ENCODE measurements around the gene GTF2F2. TPM values are rescaled to one million over a fixed set of nuclear protein-coding genes. Genes with fewer than 3 reads are reported as not detected.
"Not testable (repeated sequence)": the region's sequence is repeated elsewhere in the genome, so short reads cannot be mapped to it uniquely, and the experiment has no call there.

Gene GTF2F2
- total RNA-seq, 2 experiments from 2014 or later = 15.3 to 15.5 TPM

GRCh38 chr13:45168555-45168930, 48.2 kb downstream of the GTF2F2 start:
- DNase-seq = no peak
- ChIA-PET POLR2A (no interaction called here), CTCF (no interaction called here)
- H3K27me3 Mint-ChIP-seq = no peaks in the 10 kb centered on the region
- no peak overlapping the region for H3K27ac Mint-ChIP-seq
- no peaks in the 10 kb centered on the region for H3K9me3 Mint-ChIP-seq
- no peak overlapping the region for H3K4me3 Mint-ChIP-seq
- no peaks in the 10 kb centered on the region for H3K4me1 Mint-ChIP-seq
- H3K36me3 Mint-ChIP-seq (ENCODE audit: low read depth) = peaks cover 18% of the 10 kb centered on the region

GRCh38 chr13:45174478-45174877, 54.2 kb downstream of the GTF2F2 start:
- H3K36me3 Mint-ChIP-seq (ENCODE audit: low read depth) = peaks cover 21% of the 10 kb centered on the region
- peaks cover 9% of the 10 kb centered on the region for H3K4me1 Mint-ChIP-seq
- no peak overlapping the region for H3K4me3 Mint-ChIP-seq
- H3K9me3 Mint-ChIP-seq = no peaks in the 10 kb centered on the region
- H3K27ac Mint-ChIP-seq = no peak overlapping the region
- ChIA-PET CTCF (no interaction called here), POLR2A (no interaction called here)
- no peak for DNase-seq
- H3K27me3 Mint-ChIP-seq = no peaks in the 10 kb centered on the region

GRCh38 chr13:45178349-45179162, 58.2 kb downstream of the GTF2F2 start:
- H3K27ac Mint-ChIP-seq = no peak overlapping the region
- peaks cover 22% of the 10 kb centered on the region for H3K4me1 Mint-ChIP-seq
- CTCF ChIA-PET = interaction anchor here (0.9 to 1.5 kb wide), 2 partner anchors 12 to 27 kb away, joined by 3 to 5 read pairs; no protein-coding TSS in a partner anchor
- H3K36me3 Mint-ChIP-seq (ENCODE audit: low read depth) = peaks cover 16% of the 10 kb centered on the region
- no peaks in the 10 kb centered on the region for H3K27me3 Mint-ChIP-seq
- POLR2A ChIA-PET = no interaction called here
- DNase-seq = no peak
- no peak overlapping the region for H3K4me3 Mint-ChIP-seq
- H3K9me3 Mint-ChIP-seq = no peaks in the 10 kb centered on the region

- Mint-ChIP-seq H3K4me1 (peaks cover 23% of the 10 kb centered on the region), H3K36me3 (ENCODE audit: low read depth) (peaks cover 21% of the 10 kb centered on the region), H3K9me3 (no peaks in the 10 kb centered on the region), H3K4me3 (no peak overlapping the region), H3K27ac (no peak overlapping the region), H3K27me3 (no peaks in the 10 kb centered on the region)
- DNase-seq = no peak
- ChIA-PET CTCF (interaction anchor here (0.6 to 1.5 kb wide), 3 partner anchors 11 to 26 kb away, joined by 3 to 5 read pairs (median 5); no protein-coding TSS in a partner anchor), POLR2A (no interaction called here)
Measured at GRCh38 chr13:45179428-45179827, 59.1 kb downstream of the GTF2F2 start.

- no peaks in the 10 kb centered on the region for H3K27me3 Mint-ChIP-seq
- no peaks in the 10 kb centered on the region for H3K9me3 Mint-ChIP-seq
- CTCF ChIA-PET = interaction anchor here (1.5 kb wide), 1 partner anchor 25 kb away, joined by 5 read pairs; no protein-coding TSS in a partner anchor
- H3K36me3 Mint-ChIP-seq (ENCODE audit: low read depth) = peaks cover 17% of the 10 kb centered on the region
- DNase-seq = no peak
- H3K4me3 Mint-ChIP-seq = no peak overlapping the region
- no peak overlapping the region for H3K27ac Mint-ChIP-seq
- peaks cover 29% of the 10 kb centered on the region for H3K4me1 Mint-ChIP-seq
- POLR2A ChIA-PET = no interaction called here
Measured at GRCh38 chr13:45180303-45180702, 60.0 kb downstream of the GTF2F2 start.

GRCh38 chr13:45180713-45181601, 60.6 kb downstream of the GTF2F2 start:
- CTCF ChIA-PET = interaction anchor here (0.7 to 1.3 kb wide), 2 partner anchors 77 to 125 kb away, joined by 3 read pairs; no protein-coding TSS in a partner anchor
- POLR2A ChIA-PET = no interaction called here
- no peak for DNase-seq
- H3K27ac Mint-ChIP-seq = no peak overlapping the region
- peaks cover 17% of the 10 kb centered on the region for H3K36me3 Mint-ChIP-seq (ENCODE audit: low read depth)
- H3K9me3 Mint-ChIP-seq = no peaks in the 10 kb centered on the region
- H3K4me1 Mint-ChIP-seq = peaks cover 29% of the 10 kb centered on the region
- no peak overlapping the region for H3K4me3 Mint-ChIP-seq
- no peaks in the 10 kb centered on the region for H3K27me3 Mint-ChIP-seq

- Mint-ChIP-seq H3K9me3 (no peaks in the 10 kb centered on the region), H3K27me3 (no peaks in the 10 kb centered on the region), H3K36me3 (ENCODE audit: low read depth) (peaks cover 21% of the 10 kb centered on the region), H3K27ac (no peak overlapping the region), H3K4me1 (peaks cover 18% of the 10 kb centered on the region), H3K4me3 (no peak overlapping the region)
- CTCF ChIA-PET = no interaction called here
- no peak for DNase-seq
- POLR2A ChIA-PET = no interaction called here
Measured at GRCh38 chr13:45184693-45185092, 64.4 kb downstream of the GTF2F2 start.

GRCh38 chr13:45185286-45185685, 65.0 kb downstream of the GTF2F2 start:
- peaks cover 21% of the 10 kb centered on the region for H3K36me3 Mint-ChIP-seq (ENCODE audit: low read depth)

GRCh38 chr13:45189077-45189476, 68.8 kb downstream of the GTF2F2 start:
- CTCF ChIA-PET, H3K4me1 Mint-ChIP-seq, H3K27ac Mint-ChIP-seq, H3K9me3 Mint-ChIP-seq, POLR2A ChIA-PET, H3K27me3 Mint-ChIP-seq, H3K4me3 Mint-ChIP-seq, DNase-seq: not testable (repeated sequence)
- peaks cover 14% of the 10 kb centered on the region for H3K36me3 Mint-ChIP-seq (ENCODE audit: low read depth)

More at GRCh38 chr13:45185286-45185685, 65.0 kb downstream of the GTF2F2 start:
- ChIA-PET CTCF (interaction anchor here (0.6 kb wide), 1 partner anchor 702 kb away, joined by 3 read pairs; no protein-coding TSS in a partner anchor), POLR2A (no interaction called here)
- Mint-ChIP-seq H3K27ac (no peak overlapping the region), H3K27me3 (no peaks in the 10 kb centered on the region), H3K4me1 (peaks cover 16% of the 10 kb centered on the region), H3K4me3 (no peak overlapping the region), H3K9me3 (no peaks in the 10 kb centered on the region)
- DNase-seq = no peak

- H3K36me3 Mint-ChIP-seq (ENCODE audit: low read depth) = peaks cover 12% of the 10 kb centered on the region
- H3K4me1 Mint-ChIP-seq, CTCF ChIA-PET, H3K27ac Mint-ChIP-seq, H3K9me3 Mint-ChIP-seq, POLR2A ChIA-PET, H3K4me3 Mint-ChIP-seq, DNase-seq, H3K27me3 Mint-ChIP-seq: not testable (repeated sequence)
Measured at GRCh38 chr13:45189511-45189910, 69.2 kb downstream of the GTF2F2 start.

GRCh38 chr13:45191874-45192273, 71.6 kb downstream of the GTF2F2 start:
- ChIA-PET POLR2A (no interaction called here), CTCF (interaction anchor here (0.6 kb wide), 1 partner anchor 49 kb away, joined by 3 read pairs; no protein-coding TSS in a partner anchor)
- H3K27me3 Mint-ChIP-seq = no peaks in the 10 kb centered on the region
- DNase-seq = no peak
- H3K27ac Mint-ChIP-seq = no peak overlapping the region
- no peak overlapping the region for H3K4me3 Mint-ChIP-seq
- H3K36me3 Mint-ChIP-seq (ENCODE audit: low read depth) = peaks cover 12% of the 10 kb centered on the region
- H3K9me3 Mint-ChIP-seq = no peaks in the 10 kb centered on the region
- H3K4me1 Mint-ChIP-seq = peaks cover 10% of the 10 kb centered on the region

- CTCF ChIA-PET = interaction anchor here (0.5 kb wide), 1 partner anchor 117 kb away, joined by 5 read pairs; no protein-coding TSS in a partner anchor
- no peak overlapping the region for H3K27ac Mint-ChIP-seq
Measured at GRCh38 chr13:45194081-45194939, 74.0 kb downstream of the GTF2F2 start.

More at GRCh38 chr13:45194081-45194939, 74.0 kb downstream of the GTF2F2 start:
- Mint-ChIP-seq H3K27me3 (no peaks in the 10 kb centered on the region), H3K36me3 (ENCODE audit: low read depth) (peaks cover 2% of the 10 kb centered on the region), H3K9me3 (no peaks in the 10 kb centered on the region), H3K4me1 (peaks cover 12% of the 10 kb centered on the region), H3K4me3 (no peak overlapping the region)
- no peak for DNase-seq
- POLR2A ChIA-PET = no interaction called here

Data from activated CD4-positive, alpha-beta memory T cell treated with anti-CD3 and anti-CD28 coated beads, Interleukin-2, amount 10 ng/mL, durations not matched to agents 7 days and 5 days (primary cell).